ENCODE measurements around the gene ABCC2.

DNA sequence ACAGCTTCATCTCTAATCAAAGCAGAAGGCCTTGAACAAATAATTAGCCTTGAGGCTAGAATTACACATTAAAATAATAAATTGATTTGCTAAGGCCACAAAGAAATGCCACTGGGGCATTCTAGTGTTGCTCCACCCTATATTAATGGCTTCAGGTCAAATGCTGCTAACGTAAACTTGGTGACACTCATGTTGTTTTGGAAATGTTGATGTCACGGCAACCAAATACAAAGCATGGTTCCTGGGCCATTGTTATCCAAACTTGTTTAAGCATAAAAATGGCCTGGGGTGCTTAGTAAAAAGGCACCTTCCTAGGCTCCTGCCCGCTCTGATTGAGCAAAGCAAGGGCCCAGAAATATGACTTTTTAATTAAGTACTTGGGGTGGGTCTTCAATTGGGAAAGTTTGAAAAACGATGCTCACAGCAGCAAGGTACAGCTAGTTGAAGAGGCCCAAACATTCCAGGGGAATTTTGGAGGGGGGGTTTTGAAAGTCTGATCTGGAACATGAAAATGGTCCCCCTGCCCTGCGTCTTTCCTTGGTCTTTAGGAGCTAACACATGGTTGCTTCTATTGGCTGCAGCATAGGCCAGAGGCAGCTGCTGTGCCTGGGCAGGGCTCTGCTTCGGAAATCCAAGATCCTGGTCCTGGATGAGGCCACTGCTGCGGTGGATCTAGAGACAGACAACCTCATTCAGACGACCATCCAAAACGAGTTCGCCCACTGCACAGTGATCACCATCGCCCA lies 67.8 kb downstream of the ABCC2 start:
- TF ChIP-seq CTCF (IDR thresholded peaks at IDR 0.05; ENCODE audit: low read length) (no peak), EZH2 (optimal IDR thresholded peaks at IDR 0.05; ENCODE audit: low read depth, low read length) (no peak)

Measured in MM.1S (cell line).